Trophoblast cell (in vitro differentiated cells and primary cell): ENCODE data around the gene HABP4.

ENCODE experiments used
- DNase-seq, 2 donors: peaks; one replicate each; pipeline ENCODE4 v3.0.0-alpha.2; 2016
- H2AFZ ChIP-seq: 2 replicates; pipeline ENCODE4 v1.6.1; 2013; ENCODE audit warnings: low read length, moderate library complexity, mild to moderate bottlenecking; ENCODE audit not compliant: insufficient read depth, poor library complexity
- H2AK5ac ChIP-seq: 2 replicates; pipeline ENCODE4 v1.6.1; 2013; ENCODE audit warnings: mild to moderate bottlenecking, low read length
- H2BK120ac ChIP-seq: 2 replicates; pipeline ENCODE4 v1.6.1; 2013; ENCODE audit warnings: low read length, mild to moderate bottlenecking, moderate library complexity; ENCODE audit not compliant: insufficient read depth, poor library complexity
- H2BK12ac ChIP-seq: 2 replicates; pipeline ENCODE4 v1.6.1; 2013; ENCODE audit warnings: mild to moderate bottlenecking, low read length, moderate library complexity
- H2BK5ac ChIP-seq: 2 replicates; pipeline ENCODE4 v1.6.1; 2013; ENCODE audit warnings: low read length, low read depth, moderate library complexity, mild to moderate bottlenecking; ENCODE audit not compliant: poor library complexity
- H3K14ac ChIP-seq: 2 replicates; pipeline ENCODE4 v1.6.1; 2013; ENCODE audit warnings: mild to moderate bottlenecking, low read length
- H3K18ac ChIP-seq: 2 replicates; pipeline ENCODE4 v1.6.1; 2013; ENCODE audit warnings: mild to moderate bottlenecking, low read length
- H3K23ac ChIP-seq: 2 replicates; pipeline ENCODE4 v1.6.1; 2013; ENCODE audit warnings: low read length
- H3K27ac ChIP-seq: 2 replicates; pipeline ENCODE4 v1.5.1; 2013; ENCODE audit warnings: low read depth, mild to moderate bottlenecking, inconsistent platforms, low read length, moderate library complexity
- H3K27me3 ChIP-seq: 2 replicates; pipeline ENCODE4 v1.6.1; 2013; ENCODE audit warnings: inconsistent platforms, mild to moderate bottlenecking, low read length, moderate library complexity; ENCODE audit not compliant: insufficient read depth
- H3K36me3 ChIP-seq, 2 experiments: 1 replicate in 1 of 2; 2 replicates in 1 of 2; pipeline ENCODE4 v1.6.1; 2013; ENCODE audit warnings: low read length in 2 of 2, mild to moderate bottlenecking in 2 of 2, moderate library complexity in 1 of 2; ENCODE audit not compliant: insufficient read depth in 2 of 2, control insufficient read depth in 1 of 2
- H3K4ac ChIP-seq: 2 replicates; pipeline ENCODE4 v1.6.1; 2013; ENCODE audit warnings: low read depth, mild to moderate bottlenecking, low read length, moderate library complexity
- H3K4me1 ChIP-seq, 2 experiments: 1 replicate in 1 of 2; 2 replicates in 1 of 2; pipeline ENCODE4 v1.6.1; 2013; ENCODE audit warnings: low read length in 2 of 2, mild to moderate bottlenecking in 2 of 2, moderate library complexity in 1 of 2; ENCODE audit not compliant: insufficient read depth in 2 of 2, control insufficient read depth in 1 of 2
- H3K4me2 ChIP-seq: 2 replicates; pipeline ENCODE4 v1.6.1; 2013; ENCODE audit warnings: inconsistent platforms, mild to moderate bottlenecking, low read length, moderate library complexity
- H3K4me3 ChIP-seq: 2 replicates; pipeline ENCODE4 v1.5.1; 2013; ENCODE audit warnings: mild to moderate bottlenecking, low read depth, low read length, inconsistent platforms
- H3K79me1 ChIP-seq: one replicate; pipeline ENCODE4 v1.6.1; 2013; ENCODE audit warnings: low read length
- H3K79me2 ChIP-seq: 2 replicates; pipeline ENCODE4 v1.6.1; 2013; ENCODE audit warnings: low read length, mild to moderate bottlenecking; ENCODE audit not compliant: control insufficient read depth, insufficient read depth, poor library complexity
- H3K9ac ChIP-seq: 2 replicates; pipeline ENCODE4 v1.6.1; 2013; ENCODE audit warnings: mild to moderate bottlenecking, low read length
- H3K9me3 ChIP-seq: 2 replicates; pipeline ENCODE4 v1.6.1; 2013; ENCODE audit warnings: low read depth, mild to moderate bottlenecking, control low read depth, inconsistent platforms, low read length; ENCODE audit not compliant: insufficient read depth
- H4K12ac ChIP-seq: 2 replicates; pipeline ENCODE4 v1.6.1; 2013; ENCODE audit warnings: low read depth, mild to moderate bottlenecking, low read length, moderate library complexity
- H4K8ac ChIP-seq: 2 replicates; pipeline ENCODE4 v1.6.1; 2013; ENCODE audit warnings: low read depth, mild to moderate bottlenecking, low read length, moderate library complexity
- H4K91ac ChIP-seq: one replicate; pipeline ENCODE4 v1.6.1; 2013; ENCODE audit warnings: low read depth, mild to moderate bottlenecking, low read length, moderate library complexity
- WGBS: extraction: QIAGEN DNeasy Blood & Tissue Kit; methylation state at CpG from one replicate; pipeline ENCODE4 v1.1.7; 2013; ENCODE audit warnings: missing lambda C conversion rate; ENCODE audit not compliant: insufficient read length, insufficient coverage; ENCODE audit errors: extremely low coverage; 5-methylcytosine and 5-hydroxymethylcytosine counted together

Gene HABP4

GRCh38 chr9:96483733-96484390 is 33.9 kb downstream of the HABP4 start:
- no peak overlapping the region for H3K14ac ChIP-seq
- DNase-seq = no peak
- no peaks in the 10 kb centered on the region for H3K79me1 ChIP-seq
- no peak overlapping the region for H2BK120ac ChIP-seq
- no peak overlapping the region for H3K18ac ChIP-seq
- no peak overlapping the region for H3K9ac ChIP-seq
- WGBS = no CpG with 5 or more reads among the region's 3 CpGs
- no peak overlapping the region for H2AFZ ChIP-seq
- H4K12ac ChIP-seq = no peak overlapping the region
- H3K4ac ChIP-seq = no peak overlapping the region
- peaks cover 0 to 2% of the 10 kb centered on the region in 2 experiments for H3K4me1 ChIP-seq
- H3K27me3 ChIP-seq = no peaks in the 10 kb centered on the region
- H3K36me3 ChIP-seq = peaks cover 19 to 22% of the 10 kb centered on the region in 2 experiments
- no peaks in the 10 kb centered on the region for H3K79me2 ChIP-seq
- H4K91ac ChIP-seq = no peak overlapping the region
- no peak overlapping the region for H3K4me3 ChIP-seq
- H2BK12ac ChIP-seq = no peak overlapping the region
- no peak overlapping the region for H4K8ac ChIP-seq
- no peak overlapping the region for H3K4me2 ChIP-seq
- H2BK5ac ChIP-seq = no peak overlapping the region
- H3K9me3 ChIP-seq = no peaks in the 10 kb centered on the region
- H3K27ac ChIP-seq = no peak overlapping the region
- H3K23ac ChIP-seq = no peak overlapping the region
- no peak overlapping the region for H2AK5ac ChIP-seq

- Histone ChIP-seq H4K8ac (no peak overlapping the region), H2BK120ac (no peak overlapping the region), H2AK5ac (no peak overlapping the region), H3K4me1 (peaks cover 0 to 2% of the 10 kb centered on the region in 2 experiments), H3K4me2 (no peak overlapping the region), H2AFZ (no peak overlapping the region), H3K79me2 (no peaks in the 10 kb centered on the region), H3K9me3 (no peaks in the 10 kb centered on the region), H2BK5ac (no peak overlapping the region), H3K4me3 (no peak overlapping the region), H4K91ac (no peak overlapping the region), H3K23ac (no peak overlapping the region), H3K27ac (no peak overlapping the region), H3K18ac (no peak overlapping the region), H3K27me3 (no peaks in the 10 kb centered on the region), H3K79me1 (no peaks in the 10 kb centered on the region), H3K14ac (no peak overlapping the region), H3K9ac (no peak overlapping the region), H4K12ac (no peak overlapping the region), H3K4ac (no peak overlapping the region), H2BK12ac (no peak overlapping the region), H3K36me3 (peaks cover 25 to 27% of the 10 kb centered on the region in 2 experiments)
- no CpG with 5 or more reads among the region's 4 CpGs for WGBS
- no peak for DNase-seq
Measured at GRCh38 chr9:96484521-96484931, 34.6 kb downstream of the HABP4 start.

GRCh38 chr9:96485280-96485679 is 35.3 kb downstream of the HABP4 start:
- H2AK5ac ChIP-seq = no peak overlapping the region
- no peaks in the 10 kb centered on the region for H3K79me1 ChIP-seq
- no peak overlapping the region for H2BK120ac ChIP-seq
- no peak overlapping the region for H2BK12ac ChIP-seq
- no peaks in the 10 kb centered on the region for H3K9me3 ChIP-seq
- H3K36me3 ChIP-seq = peaks cover 27 to 32% of the 10 kb centered on the region in 2 experiments
- H2AFZ ChIP-seq = no peak overlapping the region
- H3K27ac ChIP-seq = no peak overlapping the region
- peaks cover 0 to 2% of the 10 kb centered on the region in 2 experiments for H3K4me1 ChIP-seq
- no peaks in the 10 kb centered on the region for H3K79me2 ChIP-seq
- no peak overlapping the region for H3K14ac ChIP-seq
- no peak overlapping the region for H3K18ac ChIP-seq
- H3K27me3 ChIP-seq = no peaks in the 10 kb centered on the region
- H4K8ac ChIP-seq = no peak overlapping the region
- H2BK5ac ChIP-seq = no peak overlapping the region
- no peak for DNase-seq
- H3K9ac ChIP-seq = no peak overlapping the region
- no peak overlapping the region for H4K91ac ChIP-seq
- H3K4me3 ChIP-seq = no peak overlapping the region
- no CpG with 5 or more reads among the region's 16 CpGs for WGBS
- no peak overlapping the region for H4K12ac ChIP-seq
- no peak overlapping the region for H3K23ac ChIP-seq
- H3K4me2 ChIP-seq = no peak overlapping the region
- H3K4ac ChIP-seq = no peak overlapping the region

GRCh38 chr9:96486386-96487028 is 36.5 kb downstream of the HABP4 start:
- H3K79me2 ChIP-seq = no peaks in the 10 kb centered on the region
- peaks cover 0 to 2% of the 10 kb centered on the region in 2 experiments for H3K4me1 ChIP-seq
- H3K9me3 ChIP-seq = no peaks in the 10 kb centered on the region
- no peak for DNase-seq
- no peak overlapping the region for H2AFZ ChIP-seq
- no peak overlapping the region for H2BK5ac ChIP-seq
- H4K12ac ChIP-seq = no peak overlapping the region
- peaks cover 33 to 40% of the 10 kb centered on the region in 2 experiments for H3K36me3 ChIP-seq
- no peak overlapping the region for H3K27ac ChIP-seq
- H3K9ac ChIP-seq = no peak overlapping the region
- H3K27me3 ChIP-seq = no peaks in the 10 kb centered on the region
- no peak overlapping the region for H4K8ac ChIP-seq
- H3K18ac ChIP-seq = no peak overlapping the region
- no peak overlapping the region for H3K4me2 ChIP-seq
- H3K4ac ChIP-seq = no peak overlapping the region
- H3K4me3 ChIP-seq = no peak overlapping the region
- H4K91ac ChIP-seq = no peak overlapping the region
- no peak overlapping the region for H3K14ac ChIP-seq
- H2AK5ac ChIP-seq = no peak overlapping the region
- no peak overlapping the region for H2BK120ac ChIP-seq
- WGBS = no CpG with 5 or more reads among the region's 7 CpGs
- no peak overlapping the region for H3K23ac ChIP-seq
- no peak overlapping the region for H2BK12ac ChIP-seq
- H3K79me1 ChIP-seq = no peaks in the 10 kb centered on the region
